H9 (cell line): Measurements from ENCODE around the gene CHAF1A. TPM values are rescaled to one million over a fixed set of nuclear protein-coding genes. Genes with fewer than 3 reads are reported as not detected.

Experiments
- DNase-seq: peaks from one replicate; pipeline ENCODE4 v3.0.0-alpha.2; 2017
- H2AFZ ChIP-seq: one replicate; pipeline ENCODE4 v1.6.1; 2013; ENCODE audit warnings: mild to moderate bottlenecking, low read length, control low read depth, moderate library complexity
- H2AK5ac ChIP-seq: 2 replicates; pipeline ENCODE4 v1.6.1; 2013; ENCODE audit warnings: low read length, control low read depth, mixed read lengths; ENCODE audit not compliant: insufficient read length
- H2BK120ac ChIP-seq: one replicate; pipeline ENCODE4 v1.6.1; 2013; ENCODE audit warnings: low read depth, mild to moderate bottlenecking, low read length, control low read depth, inconsistent platforms; ENCODE audit not compliant: poor library complexity, severe bottlenecking
- H2BK12ac ChIP-seq: 2 replicates; pipeline ENCODE4 v1.6.1; 2013; ENCODE audit warnings: low read length, control low read depth, mixed read lengths, low read depth; ENCODE audit not compliant: insufficient read length
- H2BK15ac ChIP-seq: 2 replicates; pipeline ENCODE4 v1.6.1; 2013; ENCODE audit warnings: low read depth, low read length, control low read depth
- H2BK20ac ChIP-seq: one replicate; pipeline ENCODE4 v1.6.1; 2013; ENCODE audit warnings: low read depth, mild to moderate bottlenecking, low read length, control low read depth, inconsistent platforms; ENCODE audit not compliant: poor library complexity, severe bottlenecking
- H2BK5ac ChIP-seq: 2 replicates; pipeline ENCODE4 v1.6.1; 2013; ENCODE audit warnings: low read length, control low read depth, mixed read lengths; ENCODE audit not compliant: insufficient read length
- H3K14ac ChIP-seq: 2 replicates; pipeline ENCODE4 v1.6.1; 2013; ENCODE audit warnings: low read length, control low read depth; ENCODE audit not compliant: insufficient read depth
- H3K18ac ChIP-seq: 2 replicates; pipeline ENCODE4 v1.6.1; 2013; ENCODE audit warnings: low read depth, mild to moderate bottlenecking, mixed read lengths, low read length, control low read depth; ENCODE audit not compliant: insufficient read length
- H3K23ac ChIP-seq: 2 replicates; pipeline ENCODE4 v1.6.1; 2013; ENCODE audit warnings: low read length, control low read depth, mixed read lengths, low read depth; ENCODE audit not compliant: insufficient read length
- H3K23me2 ChIP-seq: 2 replicates; pipeline ENCODE4 v1.6.1; 2013; ENCODE audit warnings: low read depth, mild to moderate bottlenecking, mixed read lengths, low read length, control low read depth; ENCODE audit not compliant: insufficient read length, poor library complexity, severe bottlenecking
- H3K27ac ChIP-seq: 2 replicates; pipeline ENCODE4 v1.5.1; 2013; ENCODE audit warnings: low read length, control low read depth, mixed read lengths, low read depth; ENCODE audit not compliant: insufficient read length
- H3K27me3 ChIP-seq: 2 replicates; pipeline ENCODE4 v1.6.1; 2013; ENCODE audit warnings: low read length, control low read depth, inconsistent platforms; ENCODE audit not compliant: insufficient read depth
- H3K4ac ChIP-seq: 2 replicates; pipeline ENCODE4 v1.6.1; 2013; ENCODE audit warnings: low read depth, mild to moderate bottlenecking, control low read depth, inconsistent platforms, low read length, moderate library complexity
- H3K4me1 ChIP-seq: 2 replicates; pipeline ENCODE4 v1.6.1; 2013; ENCODE audit warnings: low read length, control low read depth, inconsistent platforms; ENCODE audit not compliant: insufficient read depth
- H3K4me2 ChIP-seq: 2 replicates; pipeline ENCODE4 v1.6.1; 2013; ENCODE audit warnings: low read length, control low read depth, mixed read lengths; ENCODE audit not compliant: insufficient read length, insufficient read depth
- H3K56ac ChIP-seq: 2 replicates; pipeline ENCODE4 v1.6.1; 2013; ENCODE audit warnings: low read depth, mild to moderate bottlenecking, mixed read lengths, low read length, control low read depth; ENCODE audit not compliant: insufficient read length
- H3K79me1 ChIP-seq: 2 replicates; pipeline ENCODE4 v1.6.1; 2013; ENCODE audit warnings: low read depth, mild to moderate bottlenecking, moderate library complexity, low read length, control low read depth, inconsistent platforms; ENCODE audit not compliant: insufficient read depth, poor library complexity, severe bottlenecking
- H3K79me2 ChIP-seq: 2 replicates; pipeline ENCODE4 v1.6.1; 2013; ENCODE audit warnings: low read length, control low read depth, inconsistent platforms; ENCODE audit not compliant: insufficient read depth
- H3K9ac ChIP-seq: 2 replicates; pipeline ENCODE4 v1.6.1; 2013; ENCODE audit warnings: low read length, control low read depth, mixed read lengths; ENCODE audit not compliant: insufficient read length; ENCODE audit errors: extremely low read depth
- H3K9me3 ChIP-seq: one replicate; pipeline ENCODE4 v1.6.1; 2013; ENCODE audit warnings: low read depth, low read length, inconsistent platforms; ENCODE audit not compliant: control insufficient read depth
- H3T11ph ChIP-seq: one replicate; pipeline ENCODE4 v1.6.1; 2013; ENCODE audit warnings: mild to moderate bottlenecking, low read length, control low read depth, inconsistent platforms
- H4K20me1 ChIP-seq: one replicate; pipeline ENCODE4 v1.6.1; 2013; ENCODE audit not compliant: control insufficient read depth, insufficient read length, insufficient read depth
- H4K5ac ChIP-seq: 2 replicates; pipeline ENCODE4 v1.6.1; 2013; ENCODE audit warnings: low read depth, mild to moderate bottlenecking, mixed read lengths, low read length, control low read depth; ENCODE audit not compliant: insufficient read length
- H4K8ac ChIP-seq: replicated peaks from 2 replicates; pipeline ENCODE4 v1.6.1; 2013; ENCODE audit warnings: low read length, control low read depth, mixed read lengths, low read depth; ENCODE audit not compliant: insufficient read length
- H4K91ac ChIP-seq: 2 replicates; pipeline ENCODE4 v1.6.1; 2013; ENCODE audit warnings: low read depth, mild to moderate bottlenecking, moderate library complexity, mixed read lengths, low read length, control low read depth; ENCODE audit not compliant: insufficient read length
- H3K27ac Mint-ChIP-seq, 3 experiments: 2 replicates in 2 of 3; 3 replicates in 1 of 3; pipeline ENCODE4 v1.8.0; 2020 to 2021; ENCODE audit warnings: mixed read lengths in 3 of 3, mild to moderate bottlenecking in 1 of 3, moderate library complexity in 1 of 3
- H3K27me3 Mint-ChIP-seq: 2 replicates; pipeline ENCODE4 v1.8.0; 2021; ENCODE audit warnings: low read depth, mild to moderate bottlenecking, moderate library complexity, mixed read lengths
- H3K36me3 Mint-ChIP-seq, 3 experiments: 2 replicates in 2 of 3; 3 replicates in 1 of 3; pipeline ENCODE4 v1.8.0; 2020 to 2021; ENCODE audit warnings: low read depth in 3 of 3, mixed read lengths in 3 of 3; ENCODE audit not compliant: insufficient read depth in 1 of 3
- H3K4me1 Mint-ChIP-seq, 2 experiments: 2 replicates each; pipeline ENCODE4 v1.8.0; 2020; ENCODE audit warnings: mixed read lengths in 2 of 2
- H3K4me3 Mint-ChIP-seq, 2 experiments: 2 replicates in 1 of 2; 3 replicates in 1 of 2; pipeline ENCODE4 v1.8.0; 2020 to 2021; ENCODE audit warnings: mild to moderate bottlenecking in 2 of 2, mixed read lengths in 2 of 2, moderate library complexity in 1 of 2
- H3K9me3 Mint-ChIP-seq, 2 experiments: 2 replicates in 1 of 2; 3 replicates in 1 of 2; pipeline ENCODE4 v1.8.0; 2020; ENCODE audit warnings: mild to moderate bottlenecking in 2 of 2, mixed read lengths in 2 of 2, moderate library complexity in 1 of 2
- CTCF ChIP-seq: fragments of 200-600 bp; sonication (generic); conservative IDR thresholded peaks from 3 replicates; pipeline ENCODE4 v1.8.0; 2021; ENCODE audit warnings: antibody characterized with exemption, mild to moderate bottlenecking
- WGBS: extraction: QIAGEN DNeasy Blood & Tissue Kit; methylation state at CpG from one replicate; pipeline ENCODE4 v1.1.7; 2013; ENCODE audit warnings: missing lambda C conversion rate, low lambda C conversion rate, mixed read lengths; ENCODE audit not compliant: insufficient read length; ENCODE audit errors: extremely low coverage; 5-methylcytosine and 5-hydroxymethylcytosine counted together
- total RNA-seq: library from RNA; stranded (reverse); gene quantifications from 2 replicates; pipeline ENCODE4 v1.2.1, GENCODE V29; 2021

The CHAF1A gene
- total RNA-seq, 1 experiment from 2014 or later: 143 TPM

- H3T11ph ChIP-seq: no peak overlapping the region
- no peak overlapping the region for H3K14ac ChIP-seq
- no peak overlapping the region for H2BK15ac ChIP-seq
- H3K27ac ChIP-seq: no peak overlapping the region
- Mint-ChIP-seq H3K36me3 (peaks cover 66 to 89% (median 75%) of the 10 kb centered on the region in 3 experiments), H3K27ac (peak overlapping the region; percentile 23 to 81 (median 62); a peak in 3 of 7 replicates), H3K9me3 (no peaks in the 10 kb centered on the region), H3K27me3 (no peaks in the 10 kb centered on the region), H3K4me3 (no peak overlapping the region), H3K4me1 (no peaks in the 10 kb centered on the region)
- no peak overlapping the region for H4K5ac ChIP-seq
- no peak overlapping the region for H2BK5ac ChIP-seq
- H3K27me3 ChIP-seq: no peaks in the 10 kb centered on the region
- no peak overlapping the region for H3K4ac ChIP-seq
- H4K8ac ChIP-seq: no peak overlapping the region
- TF ChIP-seq CTCF: no peak
- H3K4me2 ChIP-seq: no peak overlapping the region
- H3K9me3 ChIP-seq: no peaks in the 10 kb centered on the region
- no peak overlapping the region for H2AK5ac ChIP-seq
- no peak overlapping the region for H3K9ac ChIP-seq
- H4K91ac ChIP-seq: no peak overlapping the region
- no peak overlapping the region for H3K23ac ChIP-seq
- H3K79me1 ChIP-seq: no peaks in the 10 kb centered on the region
- WGBS: no CpG with 5 or more reads among the region's 16 CpGs
- no peak overlapping the region for H2BK120ac ChIP-seq
- H2AFZ ChIP-seq: no peak overlapping the region
- no peak overlapping the region for H2BK12ac ChIP-seq
- H2BK20ac ChIP-seq: no peak overlapping the region
- H3K4me1 ChIP-seq: no peaks in the 10 kb centered on the region
- H4K20me1 ChIP-seq: no peaks in the 10 kb centered on the region
- no peaks in the 10 kb centered on the region for H3K23me2 ChIP-seq
- H3K56ac ChIP-seq: no peak overlapping the region
- H3K18ac ChIP-seq: no peak overlapping the region
- H3K79me2 ChIP-seq: no peaks in the 10 kb centered on the region
- no peak for DNase-seq
These were observed 26.8 kb downstream of the CHAF1A start for GRCh38 chr19:4429256-4429655.
